ENCODE measurements around the gene SMARCB1. TPM values are rescaled to one million over a fixed set of nuclear protein-coding genes. Genes with fewer than 3 reads are reported as not detected.

SMARCB1 gene
- total RNA-seq, 1 experiment from 2014 or later: 136 TPM

DNA sequence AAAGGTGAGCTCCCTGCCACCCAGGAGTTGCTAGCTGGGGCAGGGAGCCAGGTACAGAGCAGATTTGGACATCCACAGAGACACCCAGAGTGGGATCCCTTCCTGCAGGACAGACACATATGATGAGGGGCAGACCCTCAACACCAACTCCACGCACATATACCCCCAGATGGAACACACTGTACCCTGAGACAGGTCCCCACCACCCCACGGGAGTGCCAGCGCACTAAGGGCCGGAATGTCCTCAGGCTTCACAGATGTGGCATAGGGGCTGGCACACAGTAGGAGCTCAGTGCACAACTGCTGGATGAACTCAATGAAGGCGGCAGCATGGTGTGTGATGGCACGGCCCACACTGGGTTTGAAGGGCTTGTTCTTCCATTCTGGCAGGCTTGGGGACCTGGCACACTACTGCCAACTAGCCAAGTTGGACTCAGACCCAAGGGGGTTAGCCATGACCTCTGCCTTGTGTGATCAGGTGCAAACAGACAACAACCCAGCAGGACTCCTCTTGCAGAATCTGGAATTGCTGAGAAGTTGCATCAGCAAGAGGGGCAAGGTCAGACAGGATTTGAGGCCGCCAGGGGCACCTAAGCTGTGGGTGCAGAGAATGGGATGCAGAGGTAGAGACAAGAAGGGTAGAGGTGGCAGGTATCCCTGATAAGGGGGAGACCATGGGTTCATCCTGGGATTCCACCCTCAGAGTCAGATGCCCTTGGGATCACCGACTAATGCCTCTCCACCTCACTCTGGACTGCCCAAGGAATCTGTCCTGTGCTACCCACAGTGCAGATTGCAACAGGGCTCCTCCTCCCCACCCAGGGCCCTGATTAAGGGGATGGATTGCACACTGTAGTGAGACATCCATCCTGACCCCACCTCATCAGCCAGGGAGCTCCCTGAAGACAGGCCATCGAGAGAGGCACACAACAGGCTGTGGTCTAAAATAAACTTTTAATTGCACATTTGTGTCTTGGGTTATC is 21.6 kb upstream of the SMARCB1 start:
- Histone ChIP-seq H4K8ac (replicated peaks; ENCODE audit: insufficient read length, low read depth, low read length) (no peak overlapping the region), H3K56ac (ENCODE audit: insufficient read length, low read depth, low read length) (no peak overlapping the region), H3K4ac (ENCODE audit: low read depth, low read length) (no peak overlapping the region), H3K27me3 (ENCODE audit: insufficient read depth, low read length) (peaks cover 6% of the 10 kb centered on the region; the same call in 1 of the 2 replicates), H2BK20ac (ENCODE audit: low read depth, low read length, poor library complexity, severe bottlenecking) (no peak overlapping the region), H3K79me1 (ENCODE audit: insufficient read depth, low read depth, low read length, poor library complexity, severe bottlenecking) (no peaks in the 10 kb centered on the region), H4K91ac (ENCODE audit: insufficient read length, low read depth, low read length) (no peak overlapping the region), H2AK5ac (ENCODE audit: insufficient read length, low read length) (no peak overlapping the region), H3K18ac (ENCODE audit: insufficient read length, low read depth, low read length) (no peak overlapping the region), H3T11ph (ENCODE audit: low read length) (no peak overlapping the region), H3K9me3 (ENCODE audit: control insufficient read depth, low read depth, low read length) (no peaks in the 10 kb centered on the region), H3K23me2 (ENCODE audit: insufficient read length, low read depth, low read length, poor library complexity, severe bottlenecking) (peaks cover 7% of the 10 kb centered on the region), H3K23ac (ENCODE audit: insufficient read length, low read depth, low read length) (no peak overlapping the region), H3K4me1 (ENCODE audit: insufficient read depth, low read length) (peaks cover 4% of the 10 kb centered on the region; the same call in 1 of the 2 replicates), H4K20me1 (ENCODE audit: control insufficient read depth, insufficient read depth, insufficient read length) (no peaks in the 10 kb centered on the region), H2BK120ac (ENCODE audit: low read depth, low read length, poor library complexity, severe bottlenecking) (no peak overlapping the region), H3K9ac (ENCODE audit: extremely low read depth, insufficient read length, low read length) (no peak overlapping the region), H3K14ac (ENCODE audit: insufficient read depth, low read length) (no peak overlapping the region; the same call in 1 of the 2 replicates), H2BK15ac (ENCODE audit: low read depth, low read length) (no peak overlapping the region), H2BK12ac (ENCODE audit: insufficient read length, low read depth, low read length) (no peak overlapping the region), H4K5ac (ENCODE audit: insufficient read length, low read depth, low read length) (no peak overlapping the region), H2AFZ (ENCODE audit: low read length) (no peak overlapping the region), H3K4me2 (ENCODE audit: insufficient read depth, insufficient read length, low read length) (no peak overlapping the region), H3K79me2 (ENCODE audit: insufficient read depth, low read length) (no peaks in the 10 kb centered on the region), H3K27ac (ENCODE audit: insufficient read length, low read depth, low read length) (no peak overlapping the region), H2BK5ac (ENCODE audit: insufficient read length, low read length) (no peak overlapping the region)
- Mint-ChIP-seq H3K4me3 (no peak overlapping the region; a peak in 1 of 5 replicates), H3K27me3 (ENCODE audit: low read depth) (peaks cover 45% of the 10 kb centered on the region), H3K4me1 (peaks cover 19 to 33% of the 10 kb centered on the region in 2 experiments), H3K9me3 (no peaks in the 10 kb centered on the region), H3K36me3 (ENCODE audit: insufficient read depth in 1 of 3, low read depth in 3 of 3) (peaks cover 5 to 10% (median 7%) of the 10 kb centered on the region in 3 experiments; a peak in 4 of 7 replicates), H3K27ac (no peak overlapping the region)
- TF ChIP-seq, protein P1, sequence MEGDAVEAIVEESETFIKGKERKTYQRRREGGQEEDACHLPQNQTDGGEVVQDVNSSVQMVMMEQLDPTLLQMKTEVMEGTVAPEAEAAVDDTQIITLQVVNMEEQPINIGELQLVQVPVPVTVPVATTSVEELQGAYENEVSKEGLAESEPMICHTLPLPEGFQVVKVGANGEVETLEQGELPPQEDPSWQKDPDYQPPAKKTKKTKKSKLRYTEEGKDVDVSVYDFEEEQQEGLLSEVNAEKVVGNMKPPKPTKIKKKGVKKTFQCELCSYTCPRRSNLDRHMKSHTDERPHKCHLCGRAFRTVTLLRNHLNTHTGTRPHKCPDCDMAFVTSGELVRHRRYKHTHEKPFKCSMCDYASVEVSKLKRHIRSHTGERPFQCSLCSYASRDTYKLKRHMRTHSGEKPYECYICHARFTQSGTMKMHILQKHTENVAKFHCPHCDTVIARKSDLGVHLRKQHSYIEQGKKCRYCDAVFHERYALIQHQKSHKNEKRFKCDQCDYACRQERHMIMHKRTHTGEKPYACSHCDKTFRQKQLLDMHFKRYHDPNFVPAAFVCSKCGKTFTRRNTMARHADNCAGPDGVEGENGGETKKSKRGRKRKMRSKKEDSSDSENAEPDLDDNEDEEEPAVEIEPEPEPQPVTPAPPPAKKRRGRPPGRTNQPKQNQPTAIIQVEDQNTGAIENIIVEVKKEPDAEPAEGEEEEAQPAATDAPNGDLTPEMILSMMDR (conservative IDR thresholded peaks at IDR 0.05): no peak
- DNase-seq: no peak
- WGBS (ENCODE audit: extremely low coverage, insufficient read length, low lambda C conversion rate): no CpG with 5 or more reads among the region's 9 CpGs
